ENCODE results near the gene TNFAIP8L2. TPM values are rescaled to one million over a fixed set of nuclear protein-coding genes. Genes with fewer than 3 reads are reported as not detected.

The TNFAIP8L2 gene
- total RNA-seq, 1 experiment from 2014 or later = not detected

GRCh38 chr1:151184211-151184610 is 27.8 kb downstream of the TNFAIP8L2 start:
- Histone ChIP-seq H3K4ac (ENCODE audit: low read depth, low read length) (no peak overlapping the region), H4K91ac (ENCODE audit: insufficient read length, low read depth, low read length) (no peak overlapping the region), H3K79me2 (ENCODE audit: insufficient read depth, low read length) (peaks cover 8% of the 10 kb centered on the region; the same call in 1 of the 2 replicates), H3K23me2 (ENCODE audit: insufficient read length, low read depth, low read length, poor library complexity, severe bottlenecking) (no peaks in the 10 kb centered on the region), H3K79me1 (ENCODE audit: insufficient read depth, low read depth, low read length, poor library complexity, severe bottlenecking) (no peaks in the 10 kb centered on the region), H2AFZ (ENCODE audit: low read length) (no peak overlapping the region), H4K8ac (replicated peaks; ENCODE audit: insufficient read length, low read depth, low read length) (no peak overlapping the region), H3K18ac (ENCODE audit: insufficient read length, low read depth, low read length) (no peak overlapping the region), H3K4me1 (ENCODE audit: insufficient read depth, low read length) (no peaks in the 10 kb centered on the region), H2BK15ac (ENCODE audit: low read depth, low read length) (no peak overlapping the region), H3K9me3 (ENCODE audit: control insufficient read depth, low read depth, low read length) (no peaks in the 10 kb centered on the region), H2BK120ac (ENCODE audit: low read depth, low read length, poor library complexity, severe bottlenecking) (no peak overlapping the region), H3K23ac (ENCODE audit: insufficient read length, low read depth, low read length) (no peak overlapping the region), H3K14ac (ENCODE audit: insufficient read depth, low read length) (no peak overlapping the region), H3K56ac (ENCODE audit: insufficient read length, low read depth, low read length) (no peak overlapping the region), H4K5ac (ENCODE audit: insufficient read length, low read depth, low read length) (no peak overlapping the region), H3K4me2 (ENCODE audit: insufficient read depth, insufficient read length, low read length) (no peak overlapping the region), H2BK12ac (ENCODE audit: insufficient read length, low read depth, low read length) (no peak overlapping the region), H3K27me3 (ENCODE audit: insufficient read depth, low read length) (no peaks in the 10 kb centered on the region), H2BK20ac (ENCODE audit: low read depth, low read length, poor library complexity, severe bottlenecking) (no peak overlapping the region), H3K9ac (ENCODE audit: extremely low read depth, insufficient read length, low read length) (no peak overlapping the region), H3K27ac (ENCODE audit: insufficient read length, low read depth, low read length) (no peak overlapping the region), H4K20me1 (ENCODE audit: control insufficient read depth, insufficient read depth, insufficient read length) (no peaks in the 10 kb centered on the region), H2BK5ac (ENCODE audit: insufficient read length, low read length) (no peak overlapping the region), H3T11ph (ENCODE audit: low read length) (no peak overlapping the region), H2AK5ac (ENCODE audit: insufficient read length, low read length) (no peak overlapping the region)
- H3K36me3 Mint-ChIP-seq (ENCODE audit: insufficient read depth in 1 of 3, low read depth in 3 of 3) = peaks cover 43 to 68% (median 63%) of the 10 kb centered on the region in 3 experiments
- H3K4me1 Mint-ChIP-seq = peaks cover 6 to 10% of the 10 kb centered on the region in 2 experiments
- H3K4me3 Mint-ChIP-seq = no peak overlapping the region
- no CpG with 5 or more reads among the region's 10 CpGs for WGBS (ENCODE audit: extremely low coverage, insufficient read length, low lambda C conversion rate)
- no peak overlapping the region for H3K27ac Mint-ChIP-seq
- H3K9me3 Mint-ChIP-seq = no peaks in the 10 kb centered on the region
- no peak for DNase-seq
- H3K27me3 Mint-ChIP-seq (ENCODE audit: low read depth) = no peaks in the 10 kb centered on the region
- TF ChIP-seq CTCF (conservative IDR thresholded peaks at IDR 0.05) = no peak
